Breast epithelium (tissue), 3 donors: ENCODE results near the gene ZMYND8.

Experiments
- POLR2A ChIP-seq: fragments of 450-650 bp; IDR thresholded peaks from one replicate; pipeline ENCODE4 v1.6.1; 2016; ENCODE audit warnings: antibody characterized with exemption, mild to moderate bottlenecking, moderate library complexity
- TF ChIP-seq, protein P1 (sequence below), 3 donors: fragments of 450-650 bp; IDR thresholded peaks; one replicate each; pipeline ENCODE4 v1.5.1; 2016 to 2017; ENCODE audit warnings: antibody characterized with exemption in 3 of 3, mild to moderate bottlenecking in 3 of 3, moderate library complexity in 3 of 3

DNA sequence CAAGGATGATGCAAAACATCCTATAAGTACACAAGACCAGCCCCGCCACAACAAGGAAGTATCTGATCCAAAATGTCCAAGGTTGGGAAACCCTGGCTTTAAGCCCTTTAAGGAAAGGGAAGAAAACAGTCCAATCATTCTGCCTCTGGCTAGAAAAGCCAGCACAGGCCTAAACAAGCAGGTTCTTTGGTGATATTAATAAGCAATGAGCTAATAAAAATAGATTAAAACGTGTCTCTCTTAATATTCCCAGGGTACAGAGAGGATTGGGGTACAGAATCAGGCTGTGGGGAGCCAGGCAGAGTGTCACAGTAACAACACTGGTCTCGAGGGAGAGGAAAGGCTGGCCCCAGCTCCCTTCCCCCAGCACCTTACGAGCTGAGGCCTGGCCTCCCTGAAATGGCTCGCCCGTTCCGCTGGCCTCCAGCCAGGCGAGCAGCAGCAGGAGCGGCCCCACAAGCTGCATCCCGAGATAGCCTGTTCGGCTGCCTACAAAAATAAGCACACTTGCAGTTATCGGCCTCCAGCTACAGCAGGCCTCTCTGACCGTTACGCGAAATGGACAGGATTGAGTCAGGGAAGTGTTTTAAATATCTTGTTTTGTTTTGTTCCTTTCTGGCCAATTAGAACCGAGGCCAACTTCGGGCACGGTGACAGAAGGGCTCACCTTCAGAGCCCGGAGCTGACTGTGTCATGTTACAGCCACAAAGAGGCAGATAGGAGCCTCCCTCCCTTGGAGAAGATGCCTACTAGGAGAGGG lies 4.0 kb upstream of the ZMYND8 start:
- TF ChIP-seq, protein P1, sequence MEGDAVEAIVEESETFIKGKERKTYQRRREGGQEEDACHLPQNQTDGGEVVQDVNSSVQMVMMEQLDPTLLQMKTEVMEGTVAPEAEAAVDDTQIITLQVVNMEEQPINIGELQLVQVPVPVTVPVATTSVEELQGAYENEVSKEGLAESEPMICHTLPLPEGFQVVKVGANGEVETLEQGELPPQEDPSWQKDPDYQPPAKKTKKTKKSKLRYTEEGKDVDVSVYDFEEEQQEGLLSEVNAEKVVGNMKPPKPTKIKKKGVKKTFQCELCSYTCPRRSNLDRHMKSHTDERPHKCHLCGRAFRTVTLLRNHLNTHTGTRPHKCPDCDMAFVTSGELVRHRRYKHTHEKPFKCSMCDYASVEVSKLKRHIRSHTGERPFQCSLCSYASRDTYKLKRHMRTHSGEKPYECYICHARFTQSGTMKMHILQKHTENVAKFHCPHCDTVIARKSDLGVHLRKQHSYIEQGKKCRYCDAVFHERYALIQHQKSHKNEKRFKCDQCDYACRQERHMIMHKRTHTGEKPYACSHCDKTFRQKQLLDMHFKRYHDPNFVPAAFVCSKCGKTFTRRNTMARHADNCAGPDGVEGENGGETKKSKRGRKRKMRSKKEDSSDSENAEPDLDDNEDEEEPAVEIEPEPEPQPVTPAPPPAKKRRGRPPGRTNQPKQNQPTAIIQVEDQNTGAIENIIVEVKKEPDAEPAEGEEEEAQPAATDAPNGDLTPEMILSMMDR (IDR thresholded peaks at IDR 0.05), result no peak
- TF ChIP-seq POLR2A, result peak; percentile 59
